ENCODE measurements around the gene CLOCK.

Gene CLOCK

DNA sequence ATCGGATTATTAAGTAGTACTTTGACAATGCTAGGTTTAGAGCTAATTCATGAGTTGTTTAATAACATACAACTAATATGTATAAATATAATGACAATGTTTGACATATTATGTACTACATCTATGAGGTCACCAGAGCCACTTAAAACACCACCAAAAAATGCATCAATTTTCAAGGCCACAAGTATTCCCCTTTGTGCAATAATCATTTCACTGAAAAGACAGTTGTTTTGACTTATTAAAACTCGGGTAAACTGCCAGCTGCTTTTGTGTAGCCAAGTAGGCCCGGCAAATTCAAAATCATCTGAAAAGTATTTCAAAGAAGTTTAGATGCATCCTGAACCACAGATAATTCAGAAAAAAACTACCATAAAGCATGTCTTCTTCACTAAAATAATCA, 48.7 kb downstream of the CLOCK start:
- Histone ChIP-seq H3K9me3 (no peaks in the 10 kb centered on the region), H3K4me1 (ENCODE audit: control insufficient read depth in 1 of 2, insufficient read depth in 1 of 2, low read depth in 1 of 2, low read length in 1 of 2) (no peaks in the 10 kb centered on the region), H3K27ac (no peak overlapping the region), H3K36me3 (no peaks in the 10 kb centered on the region), H3K4me3 (ENCODE audit: low read depth in 1 of 2, low read length in 1 of 2) (no peak overlapping the region), H3K27me3 (no peaks in the 10 kb centered on the region)
- TF ChIP-seq, protein P1, sequence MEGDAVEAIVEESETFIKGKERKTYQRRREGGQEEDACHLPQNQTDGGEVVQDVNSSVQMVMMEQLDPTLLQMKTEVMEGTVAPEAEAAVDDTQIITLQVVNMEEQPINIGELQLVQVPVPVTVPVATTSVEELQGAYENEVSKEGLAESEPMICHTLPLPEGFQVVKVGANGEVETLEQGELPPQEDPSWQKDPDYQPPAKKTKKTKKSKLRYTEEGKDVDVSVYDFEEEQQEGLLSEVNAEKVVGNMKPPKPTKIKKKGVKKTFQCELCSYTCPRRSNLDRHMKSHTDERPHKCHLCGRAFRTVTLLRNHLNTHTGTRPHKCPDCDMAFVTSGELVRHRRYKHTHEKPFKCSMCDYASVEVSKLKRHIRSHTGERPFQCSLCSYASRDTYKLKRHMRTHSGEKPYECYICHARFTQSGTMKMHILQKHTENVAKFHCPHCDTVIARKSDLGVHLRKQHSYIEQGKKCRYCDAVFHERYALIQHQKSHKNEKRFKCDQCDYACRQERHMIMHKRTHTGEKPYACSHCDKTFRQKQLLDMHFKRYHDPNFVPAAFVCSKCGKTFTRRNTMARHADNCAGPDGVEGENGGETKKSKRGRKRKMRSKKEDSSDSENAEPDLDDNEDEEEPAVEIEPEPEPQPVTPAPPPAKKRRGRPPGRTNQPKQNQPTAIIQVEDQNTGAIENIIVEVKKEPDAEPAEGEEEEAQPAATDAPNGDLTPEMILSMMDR (IDR thresholded peaks at IDR 0.05): no peak

DNA sequence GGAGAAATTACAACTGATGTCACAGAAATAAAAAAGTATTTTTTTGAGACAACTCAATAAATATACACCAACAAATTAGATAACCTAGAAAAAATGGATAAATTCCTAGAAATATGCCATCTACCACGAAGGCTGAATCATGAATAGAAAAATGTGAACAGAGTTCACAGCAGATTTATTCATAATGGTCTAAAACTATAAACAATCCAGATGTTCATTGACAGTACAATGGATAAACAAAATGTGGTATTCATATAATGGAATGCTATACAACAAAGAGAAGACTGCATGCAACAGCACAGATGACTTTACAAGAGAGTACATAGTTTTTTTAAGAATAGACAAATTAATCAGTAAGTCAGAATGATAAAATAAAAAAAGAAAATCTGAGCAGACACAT, 55.2 kb downstream of the CLOCK start:
- no peak overlapping the region for H3K27ac ChIP-seq
- H3K27me3 ChIP-seq: no peaks in the 10 kb centered on the region
- H3K9me3 ChIP-seq: no peaks in the 10 kb centered on the region
- no peaks in the 10 kb centered on the region for H3K36me3 ChIP-seq
- no peaks in the 10 kb centered on the region for H3K4me1 ChIP-seq (ENCODE audit: control insufficient read depth in 1 of 2, insufficient read depth in 1 of 2, low read depth in 1 of 2, low read length in 1 of 2)
- no peak overlapping the region for H3K4me3 ChIP-seq (ENCODE audit: low read depth in 1 of 2, low read length in 1 of 2)
- TF ChIP-seq, protein P1 (IDR thresholded peaks at IDR 0.05): no peak

DNA sequence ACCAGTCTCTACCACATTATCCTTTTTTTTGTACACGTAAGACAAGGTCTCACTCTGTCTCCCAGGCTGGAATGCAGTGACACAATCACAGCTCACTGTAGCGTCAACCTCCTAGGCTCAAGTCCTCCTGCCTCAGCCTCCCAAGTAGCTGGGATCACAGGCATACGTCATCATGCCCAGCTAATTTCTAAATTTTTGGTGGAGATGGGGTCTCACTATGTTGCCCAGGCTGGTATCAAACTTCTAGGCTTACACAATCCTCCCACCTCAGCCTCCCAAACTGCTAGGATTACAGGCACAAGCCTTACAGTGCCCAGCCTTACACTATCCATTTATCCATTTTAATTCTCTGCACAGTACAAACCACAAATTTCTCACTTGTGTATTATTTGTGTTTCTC, 58.0 kb downstream of the CLOCK start:
- TF ChIP-seq, protein P1 (IDR thresholded peaks at IDR 0.05): no peak
- Histone ChIP-seq H3K4me3 (ENCODE audit: low read depth in 1 of 2, low read length in 1 of 2) (no peak overlapping the region), H3K27me3 (no peaks in the 10 kb centered on the region), H3K9me3 (no peaks in the 10 kb centered on the region), H3K36me3 (no peaks in the 10 kb centered on the region), H3K27ac (no peak overlapping the region), H3K4me1 (ENCODE audit: control insufficient read depth in 1 of 2, insufficient read depth in 1 of 2, low read depth in 1 of 2, low read length in 1 of 2) (no peaks in the 10 kb centered on the region)

DNA sequence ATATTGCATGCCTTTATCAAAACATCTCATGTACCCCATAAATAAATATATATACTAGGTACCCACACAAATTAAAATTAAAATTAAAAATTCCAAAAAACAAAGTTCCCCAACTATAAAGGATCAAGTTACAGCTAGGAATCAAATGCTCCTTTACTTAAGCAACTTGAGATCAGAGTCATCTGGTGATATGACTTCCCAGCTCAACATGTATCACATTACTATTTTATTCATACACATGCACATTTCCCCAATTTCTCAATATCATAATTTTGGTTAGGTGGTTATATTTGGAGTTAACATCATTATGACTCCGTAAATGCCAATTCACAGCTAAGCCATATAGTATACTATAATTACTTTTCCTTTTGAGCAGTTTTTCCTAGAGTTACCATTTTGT, 60.9 kb downstream of the CLOCK start:
- Histone ChIP-seq H3K4me3 (ENCODE audit: low read depth in 1 of 2, low read length in 1 of 2) (no peak overlapping the region), H3K9me3 (no peaks in the 10 kb centered on the region), H3K27ac (no peak overlapping the region), H3K27me3 (no peaks in the 10 kb centered on the region), H3K4me1 (ENCODE audit: control insufficient read depth in 1 of 2, insufficient read depth in 1 of 2, low read depth in 1 of 2, low read length in 1 of 2) (no peaks in the 10 kb centered on the region), H3K36me3 (no peaks in the 10 kb centered on the region)
- TF ChIP-seq, protein P1 (IDR thresholded peaks at IDR 0.05): no peak

DNA sequence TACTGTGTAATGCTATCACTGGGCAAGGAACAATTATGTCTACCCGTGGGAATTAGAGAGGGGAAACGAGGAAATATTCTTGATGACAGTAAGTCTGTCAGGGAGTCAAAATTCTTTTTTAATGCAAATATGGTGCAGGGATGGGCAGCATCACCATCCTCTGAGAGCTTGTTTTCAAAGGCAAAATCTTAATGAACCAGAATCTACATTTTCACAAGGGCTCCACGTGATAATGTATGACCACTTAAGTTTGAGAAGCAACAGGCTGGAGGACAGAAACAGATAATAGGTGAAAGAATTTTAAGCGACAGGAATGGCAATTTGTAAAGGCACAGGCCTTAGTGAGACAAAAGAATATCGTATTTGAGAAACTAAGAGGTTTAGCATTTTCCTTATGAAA, 63.4 kb downstream of the CLOCK start:
- H3K9me3 ChIP-seq: no peaks in the 10 kb centered on the region
- H3K36me3 ChIP-seq: no peaks in the 10 kb centered on the region
- H3K4me1 ChIP-seq (ENCODE audit: control insufficient read depth in 1 of 2, insufficient read depth in 1 of 2, low read depth in 1 of 2, low read length in 1 of 2): no peaks in the 10 kb centered on the region
- H3K4me3 ChIP-seq (ENCODE audit: low read depth in 1 of 2, low read length in 1 of 2): no peak overlapping the region
- no peak overlapping the region for H3K27ac ChIP-seq
- TF ChIP-seq, protein P1 (IDR thresholded peaks at IDR 0.05): no peak
- no peaks in the 10 kb centered on the region for H3K27me3 ChIP-seq
